HCT116 (cell line): ENCODE data around the gene TMEM91. TPM values are rescaled to one million over a fixed set of nuclear protein-coding genes. Genes with fewer than 3 reads are reported as not detected.

Experiments used
- ATAC-seq: fragments of 200-7000 bp; cut with Tn5 transposase; 2 replicates; pipeline ENCODE4 v1.9.1; 2020; ENCODE audit warnings: mild to moderate bottlenecking, moderate library complexity
- BruUV-seq: library from RNA; stranded (reverse); fragments of 400-500 nt; replicated peaks from 2 replicates; lab custom pipeline; 2021; lab: Mats Ljungman, UMichigan
- CTCF ChIA-PET: fragments of 300-600 bp; sonication (Branson Sonifier 250); formaldehyde crosslinking; loops from one replicate; lab custom pipeline; 2021; ENCODE audit warnings: antibody characterized with exemption; lab: Charles Lee
- POLR2A ChIA-PET: fragments of 300-600, 350-600 bp; sonication (Branson Sonifier 250); formaldehyde crosslinking; loops from one replicate; lab custom pipeline; 2021; ENCODE audit warnings: antibody characterized with exemption; lab: Charles Lee
- RAD21 ChIA-PET, 2 experiments: fragments of 300-600 bp; sonication (Branson Sonifier 250); formaldehyde crosslinking; loops; one replicate each; lab custom pipeline; 2023; ENCODE audit warnings: low total read pairs in 2 of 2; ENCODE audit not compliant: uncharacterized antibody in 2 of 2, unreplicated experiment in 2 of 2, low non-redundant PET in 1 of 2; lab: Charles Lee
- DNase-seq: peaks from one replicate; pipeline ENCODE4 v3.0.0-alpha.2; 2010; ENCODE audit warnings: low read depth, low spot score
- H2AFZ ChIP-seq: fragments of 200-600 bp; shearing (Covaris generic), sonication (generic); 2 replicates; pipeline ENCODE4 v1.6.1; 2017; ENCODE audit warnings: low read depth, mixed run types, mixed read lengths, antibody characterized with exemption, low read length; ENCODE audit not compliant: poor library complexity, severe bottlenecking
- H3K27ac ChIP-seq: 2 replicates; pipeline ENCODE4 v1.5.1; 2012; ENCODE audit warnings: low read depth, low read length
- H3K27me3 ChIP-seq: fragments of 200-600 bp; sonication (generic); 2 replicates; pipeline ENCODE4 v1.6.1; 2016; ENCODE audit warnings: mixed run types, low read length, mixed read lengths; ENCODE audit not compliant: insufficient read depth
- H3K36me3 ChIP-seq, 2 experiments: fragments of 200-500 bp in 1 of 2; fragments of 200-600 bp in 1 of 2; sonication (Bioruptor generic) in 1 of 2; sonication (generic) in 1 of 2; 2 replicates each; pipeline versions ENCODE4 v1.5.1 to v1.6.1; 2014 to 2016; ENCODE audit warnings: low read length in 2 of 2, inconsistent platforms in 1 of 2, mixed read lengths in 1 of 2, mixed run types in 1 of 2; ENCODE audit not compliant: insufficient read depth in 2 of 2, control insufficient read depth in 1 of 2
- H3K4me1 ChIP-seq, 2 experiments: fragments of 200-600 bp in 1 of 2; sonication (generic) in 1 of 2; 2 replicates each; pipeline versions ENCODE4 v1.5.1 to v1.6.1; 2012 to 2017; ENCODE audit warnings: low read length in 2 of 2, inconsistent platforms in 1 of 2, mild to moderate bottlenecking in 1 of 2, mixed read lengths in 1 of 2, mixed run types in 1 of 2, moderate library complexity in 1 of 2; ENCODE audit not compliant: insufficient read depth in 2 of 2, control insufficient read depth in 1 of 2
- H3K4me2 ChIP-seq: fragments of 200-600 bp; sonication (generic); 2 replicates; pipeline ENCODE4 v1.6.1; 2017; ENCODE audit warnings: mixed run types, low read length, mixed read lengths
- H3K4me3 ChIP-seq, 2 experiments: fragments of 200-600 bp in 1 of 2; sonication (generic) in 1 of 2; replicated peaks in 1 of 2; 2 replicates each; pipeline ENCODE4 v1.5.1; 2011 to 2016; ENCODE audit warnings: low read length in 2 of 2, control low read depth in 1 of 2, low read depth in 1 of 2, mild to moderate bottlenecking in 1 of 2, mixed read lengths in 1 of 2, mixed run types in 1 of 2
- H3K79me2 ChIP-seq: fragments of 200-600 bp; sonication (generic); 2 replicates; pipeline ENCODE4 v1.6.1; 2017; ENCODE audit warnings: mild to moderate bottlenecking, mixed run types, low read length, moderate library complexity, mixed read lengths; ENCODE audit not compliant: insufficient read depth
- H3K9ac ChIP-seq: fragments of 200-600 bp; sonication (generic); 2 replicates; pipeline ENCODE4 v1.6.1; 2016; ENCODE audit warnings: low read length, mixed read lengths
- H3K9me2 ChIP-seq: fragments of 200-600 bp; sonication (generic), shearing (Covaris generic); 2 replicates; pipeline ENCODE4 v1.6.1; 2017; ENCODE audit warnings: mixed run types, mild to moderate bottlenecking, moderate library complexity; ENCODE audit not compliant: insufficient read depth
- H3K9me3 ChIP-seq, 2 experiments: fragments of 200-500 bp in 1 of 2; fragments of 200-600 bp in 1 of 2; sonication (Bioruptor generic) in 1 of 2; sonication (generic) in 1 of 2; 2 replicates each; pipeline ENCODE4 v1.6.1; 2014 to 2017; ENCODE audit warnings: low read length in 2 of 2, mixed read lengths in 2 of 2, inconsistent platforms in 1 of 2, low read depth in 1 of 2, mild to moderate bottlenecking in 1 of 2, mixed run types in 1 of 2, moderate library complexity in 1 of 2; ENCODE audit not compliant: control insufficient read depth in 1 of 2, insufficient read depth in 1 of 2
- H4K20me1 ChIP-seq: fragments of 200-600 bp; sonication (generic), shearing (Covaris generic); 2 replicates; pipeline ENCODE4 v1.6.1; 2017; ENCODE audit warnings: mixed run types, mild to moderate bottlenecking, moderate library complexity; ENCODE audit not compliant: insufficient read depth
- CBX3 ChIP-seq: IDR thresholded peaks from 2 replicates; pipeline ENCODE4 v1.6.1; 2012; ENCODE audit warnings: low read depth
- CEBPB ChIP-seq: IDR thresholded peaks from 2 replicates; pipeline ENCODE4 v1.6.1; 2012; ENCODE audit warnings: low read depth
- ELF1 ChIP-seq: IDR thresholded peaks from 2 replicates; pipeline ENCODE4 v1.6.1; 2012; ENCODE audit warnings: low read depth, borderline replicate concordance
- EZH2phosphoT487 ChIP-seq: fragments of 200-600 bp; IDR thresholded peaks from 2 replicates; pipeline ENCODE4 v1.6.1; 2018; ENCODE audit warnings: antibody characterized with exemption, borderline replicate concordance
- JUND ChIP-seq: IDR thresholded peaks from 2 replicates; pipeline ENCODE4 v1.6.1; 2012
- POLR2AphosphoS5 ChIP-seq: IDR thresholded peaks from 2 replicates; pipeline ENCODE4 v1.6.1; 2011; ENCODE audit warnings: mild to moderate bottlenecking, low read depth, low read length, moderate library complexity
- RAD21 ChIP-seq: IDR thresholded peaks from 2 replicates; pipeline ENCODE4 v1.6.1; 2012; ENCODE audit warnings: low read depth, mild to moderate bottlenecking
- SP1 ChIP-seq: IDR thresholded peaks from 2 replicates; pipeline ENCODE4 v1.6.1; 2012; ENCODE audit warnings: low read depth
- TCF7L2 ChIP-seq: IDR thresholded peaks from 2 replicates; pipeline ENCODE4 v1.7.0; 2011; ENCODE audit warnings: borderline replicate concordance, inconsistent platforms; ENCODE audit not compliant: insufficient read depth, insufficient read length; ENCODE audit errors: extremely low read depth
- ZFX ChIP-seq: fragments of 450-650 bp; IDR thresholded peaks from 2 replicates; pipeline ENCODE4 v1.6.1; 2017
- intact Hi-C: fragments of 100-400 bp; cut with micrococcal nuclease; formaldehyde crosslinking; loops from 2 replicates; pipeline ENCODE4 v1.10.0; 2022
- total RNA-seq: library from RNA; stranded (reverse); gene quantifications from one replicate; pipeline ENCODE4 v1.2.1, GENCODE V29; 2021; ENCODE audit not compliant: unreplicated experiment
- TF ChIP-seq, protein P1 (sequence below), 3 experiments: fragments of 200-600 bp in 1 of 3; sonication (generic) in 1 of 3; IDR thresholded peaks in 2 of 3; conservative IDR thresholded peaks in 1 of 3; 2 replicates each; pipeline ENCODE4 v1.5.1; 2012 to 2017; ENCODE audit warnings: low read depth in 2 of 3, low read length in 2 of 3, antibody characterized with exemption in 1 of 3, borderline replicate concordance in 1 of 3, control low read depth in 1 of 3, mild to moderate bottlenecking in 1 of 3, mixed read lengths in 1 of 3, mixed run types in 1 of 3, moderate library complexity in 1 of 3; ENCODE audit not compliant: insufficient read depth in 1 of 3

TMEM91 gene
- total RNA-seq, 1 experiment from 2014 or later = 4.4 TPM

DNA sequence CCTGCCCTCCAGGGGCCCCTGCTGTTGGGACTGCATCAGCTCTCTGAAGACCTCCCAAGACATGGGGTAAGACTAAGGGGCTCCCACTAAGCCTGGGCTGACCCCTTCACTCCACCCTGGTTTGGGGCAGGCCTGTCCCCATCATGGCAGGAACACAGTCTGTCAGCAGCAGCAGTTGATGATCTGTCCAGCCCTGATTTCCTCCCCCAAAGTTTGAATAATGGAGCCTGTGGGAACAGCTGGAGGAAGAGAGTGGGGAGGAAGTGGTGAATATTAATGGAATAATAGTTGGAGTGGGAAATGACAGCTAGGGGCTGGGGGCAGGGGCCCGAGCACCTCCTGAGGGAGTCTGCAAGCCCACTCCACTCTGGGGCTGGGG is 52.1 kb downstream of the TMEM91 start:
- intact Hi-C loops = no loop called here
- POLR2A ChIA-PET = interaction anchor here (1.5 to 1.7 kb wide), 2 partner anchors 10 to 11 kb away, joined by 4 read pairs; partner anchors contain the start of gene DMAC2
- no peak for ATAC-seq
- no peak for TF ChIP-seq RAD21
- TF ChIP-seq ELF1 = no peak
- TF ChIP-seq JUND = no peak
- no peak for TF ChIP-seq CEBPB
- no peak for TF ChIP-seq ZFX
- TF ChIP-seq, protein P1, sequence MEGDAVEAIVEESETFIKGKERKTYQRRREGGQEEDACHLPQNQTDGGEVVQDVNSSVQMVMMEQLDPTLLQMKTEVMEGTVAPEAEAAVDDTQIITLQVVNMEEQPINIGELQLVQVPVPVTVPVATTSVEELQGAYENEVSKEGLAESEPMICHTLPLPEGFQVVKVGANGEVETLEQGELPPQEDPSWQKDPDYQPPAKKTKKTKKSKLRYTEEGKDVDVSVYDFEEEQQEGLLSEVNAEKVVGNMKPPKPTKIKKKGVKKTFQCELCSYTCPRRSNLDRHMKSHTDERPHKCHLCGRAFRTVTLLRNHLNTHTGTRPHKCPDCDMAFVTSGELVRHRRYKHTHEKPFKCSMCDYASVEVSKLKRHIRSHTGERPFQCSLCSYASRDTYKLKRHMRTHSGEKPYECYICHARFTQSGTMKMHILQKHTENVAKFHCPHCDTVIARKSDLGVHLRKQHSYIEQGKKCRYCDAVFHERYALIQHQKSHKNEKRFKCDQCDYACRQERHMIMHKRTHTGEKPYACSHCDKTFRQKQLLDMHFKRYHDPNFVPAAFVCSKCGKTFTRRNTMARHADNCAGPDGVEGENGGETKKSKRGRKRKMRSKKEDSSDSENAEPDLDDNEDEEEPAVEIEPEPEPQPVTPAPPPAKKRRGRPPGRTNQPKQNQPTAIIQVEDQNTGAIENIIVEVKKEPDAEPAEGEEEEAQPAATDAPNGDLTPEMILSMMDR (IDR thresholded peaks at IDR 0.05 in 2 of 3, conservative IDR thresholded peaks at IDR 0.05 in 1 of 3; ENCODE audit: borderline replicate concordance in 1 of 3, insufficient read depth in 1 of 3, low read depth in 2 of 3, low read length in 2 of 3) = no peak
- no peak for TF ChIP-seq POLR2AphosphoS5
- TF ChIP-seq CBX3 = no peak
- no peak for TF ChIP-seq EZH2phosphoT487
- TF ChIP-seq SP1 = no peak
- TF ChIP-seq TCF7L2 = no peak
- TF ChIP-seq, all 23 proteins: peak for 0
- Histone ChIP-seq H2AFZ (no peak overlapping the region), H3K9ac (no peak overlapping the region), H3K9me3 (no peaks in the 10 kb centered on the region), H3K4me2 (no peak overlapping the region), H4K20me1 (no peaks in the 10 kb centered on the region), H3K4me3 (no peak overlapping the region), H3K79me2 (no peaks in the 10 kb centered on the region), H3K36me3 (peaks cover 0 to 18% of the 10 kb centered on the region in 2 experiments; a peak in 3 of 4 replicates), H3K9me2 (no peaks in the 10 kb centered on the region), H3K27ac (no peak overlapping the region), H3K4me1 (peaks cover 0 to 5% of the 10 kb centered on the region in 2 experiments; a peak in 2 of 4 replicates), H3K27me3 (no peaks in the 10 kb centered on the region)
- no TSS peak for BruUV-seq
- ChIA-PET RAD21 (no interaction called here), CTCF (interaction anchor here (0.7 kb wide), 1 partner anchor 135 kb away, joined by 3 read pairs; no protein-coding TSS in a partner anchor)
- DNase-seq = no peak
